GM23338 (cell line): ENCODE measurements around the gene ADCY1. TPM values are rescaled to one million over a fixed set of nuclear protein-coding genes. Genes with fewer than 3 reads are reported as not detected.

Experiments
- ATAC-seq: fragments of 200-7000 bp; cut with Tn5 transposase; 3 replicates; pipeline ENCODE4 v1.9.1; 2020
- DNase-seq: peaks from one replicate; pipeline ENCODE4 v3.0.0-alpha.2; 2015; ENCODE audit warnings: low spot score
- H2AFZ ChIP-seq: fragments of 200-600 bp; sonication (generic); 2 replicates; pipeline ENCODE4 v1.8.0; 2016; ENCODE audit warnings: antibody characterized with exemption, mild to moderate bottlenecking, moderate library complexity
- H3F3A ChIP-seq: fragments of 200-600 bp; sonication (generic); replicated peaks from 2 replicates; pipeline ENCODE4 v1.8.0; 2017; ENCODE audit warnings: antibody characterized with exemption, mixed run types, low read depth
- H3K27ac ChIP-seq: fragments of 200-600 bp; sonication (generic); 2 replicates; pipeline ENCODE4 v1.6.1; 2016; ENCODE audit warnings: low read depth
- H3K27me3 ChIP-seq: fragments of 200-600 bp; sonication (generic); 2 replicates; pipeline ENCODE4 v1.8.0; 2016; ENCODE audit warnings: mild to moderate bottlenecking, mixed run types, moderate library complexity; ENCODE audit not compliant: insufficient read depth
- H3K36me3 ChIP-seq: fragments of 200-600 bp; sonication (generic); 2 replicates; pipeline ENCODE4 v1.8.0; 2016; ENCODE audit warnings: mild to moderate bottlenecking; ENCODE audit not compliant: insufficient read depth
- H3K4me1 ChIP-seq: fragments of 200-600 bp; sonication (generic); 2 replicates; pipeline ENCODE4 v1.8.0; 2016; ENCODE audit warnings: mild to moderate bottlenecking, moderate library complexity; ENCODE audit not compliant: insufficient read depth
- H3K4me2 ChIP-seq: fragments of 200-600 bp; sonication (generic); 2 replicates; pipeline ENCODE4 v1.7.1; 2017; ENCODE audit warnings: mixed run types
- H3K4me3 ChIP-seq: fragments of 200-600 bp; sonication (generic); 2 replicates; pipeline ENCODE4 v1.6.1; 2016; ENCODE audit warnings: mixed run types
- H3K79me2 ChIP-seq: fragments of 200-600 bp; sonication (generic); replicated peaks from 2 replicates; pipeline ENCODE4 v1.8.0; 2017; ENCODE audit warnings: mild to moderate bottlenecking; ENCODE audit not compliant: insufficient read depth
- H3K9me2 ChIP-seq: fragments of 200-600 bp; sonication (generic); 2 replicates; pipeline ENCODE4 v1.8.0; 2017; ENCODE audit not compliant: insufficient read depth
- H4K20me1 ChIP-seq: fragments of 200-600 bp; sonication (generic); replicated peaks from 2 replicates; pipeline ENCODE4 v1.8.0; 2017; ENCODE audit warnings: mild to moderate bottlenecking; ENCODE audit not compliant: insufficient read depth
- H3K27ac Mint-ChIP-seq: 2 replicates; pipeline ENCODE4 v1.8.0; 2020; ENCODE audit warnings: inconsistent platforms, mild to moderate bottlenecking, moderate library complexity, mixed read lengths
- H3K27me3 Mint-ChIP-seq: 3 replicates; pipeline ENCODE4 v1.8.0; 2022; ENCODE audit warnings: low read depth, mild to moderate bottlenecking, moderate library complexity, mixed read lengths, inconsistent platforms; ENCODE audit not compliant: insufficient read depth, poor library complexity
- H3K36me3 Mint-ChIP-seq: 3 replicates; pipeline ENCODE4 v1.8.0; 2021; ENCODE audit warnings: low read depth, mild to moderate bottlenecking, inconsistent platforms, moderate library complexity, mixed read lengths
- H3K4me1 Mint-ChIP-seq: 3 replicates; pipeline ENCODE4 v1.8.0; 2020; ENCODE audit warnings: mild to moderate bottlenecking, inconsistent platforms, mixed read lengths
- H3K4me3 Mint-ChIP-seq: 3 replicates; pipeline ENCODE4 v1.8.0; 2021; ENCODE audit warnings: moderate library complexity, mild to moderate bottlenecking, inconsistent platforms, mixed read lengths
- H3K9me3 Mint-ChIP-seq: 3 replicates; pipeline ENCODE4 v1.8.0; 2020; ENCODE audit warnings: moderate library complexity, mild to moderate bottlenecking, inconsistent platforms, mixed read lengths
- EZH2 ChIP-seq: fragments of 200-600 bp; sonication (generic); IDR thresholded peaks from one replicate; pipeline ENCODE4 v1.8.0; 2017; ENCODE audit warnings: antibody characterized with exemption, mild to moderate bottlenecking, low read depth; ENCODE audit not compliant: unreplicated experiment
- EZH2phosphoT487 ChIP-seq: fragments of 200-600 bp; sonication (generic); IDR thresholded peaks from one replicate; pipeline ENCODE4 v1.8.1; 2018; ENCODE audit warnings: antibody characterized with exemption; ENCODE audit not compliant: unreplicated experiment
- JUNB ChIP-seq: IDR thresholded peaks from one replicate; pipeline ENCODE4 v1.6.1; 2016; ENCODE audit warnings: antibody characterized with exemption; ENCODE audit not compliant: unreplicated experiment
- POLR2AphosphoS5 ChIP-seq: IDR thresholded peaks from 2 replicates; pipeline ENCODE4 v1.6.1; 2016; ENCODE audit warnings: antibody characterized with exemption, low read depth
- REST ChIP-seq: IDR thresholded peaks from one replicate; pipeline ENCODE4 v1.6.1; 2018; ENCODE audit warnings: antibody characterized with exemption; ENCODE audit not compliant: unreplicated experiment
- ZNF114 ChIP-seq: fragments of 250-450 bp; sonication (Bioruptor Pico); IDR thresholded peaks from 2 replicates; pipeline ENCODE4 v1.5.0; 2020; ENCODE audit warnings: mild to moderate bottlenecking, moderate library complexity
- ZNF331 ChIP-seq: fragments of 250-450 bp; sonication (Bioruptor Pico); IDR thresholded peaks from 2 replicates; pipeline ENCODE4 v1.5.0; 2020; ENCODE audit warnings: low read depth, mild to moderate bottlenecking, moderate library complexity
- polyA plus RNA-seq: library from polyadenylated mRNA; unstranded; fragments of >200 nt; fragmentation: Nextera tagmentation; extraction: Ambion mirVana; gene quantifications from 2 replicates; pipeline ENCODE4 v1.2.1, GENCODE V29; 2016
- total RNA-seq: library from RNA; depleted of rRNA; stranded (reverse); fragments of >200 nt; shearing (Covaris generic); gene quantifications from 2 replicates; pipeline ENCODE4 v1.2.3, GENCODE V29; 2014

ADCY1 gene
- total and polyA plus RNA-seq, 2 experiments from 2014 or later: 2.3 to 18.7 TPM

- DNase-seq: no peak
- Histone ChIP-seq H3K4me1 (no peaks in the 10 kb centered on the region), H2AFZ (no peak overlapping the region), H3K4me3 (no peak overlapping the region), H3K79me2 (no peaks in the 10 kb centered on the region), H3K9me2 (no peaks in the 10 kb centered on the region), H4K20me1 (no peaks in the 10 kb centered on the region), H3K27ac (no peak overlapping the region), H3K4me2 (no peak overlapping the region), H3K27me3 (no peaks in the 10 kb centered on the region), H3F3A (no peaks in the 10 kb centered on the region), H3K36me3 (no peaks in the 10 kb centered on the region)
- Mint-ChIP-seq H3K9me3 (peaks cover 1% of the 10 kb centered on the region; the same call in 1 of the 3 replicates), H3K36me3 (peaks cover 16% of the 10 kb centered on the region), H3K27me3 (no peaks in the 10 kb centered on the region), H3K4me3 (no peak overlapping the region), H3K27ac (no peak overlapping the region), H3K4me1 (no peaks in the 10 kb centered on the region)
- ATAC-seq: no peak
- TF ChIP-seq EZH2 (no peak), POLR2AphosphoS5 (no peak)
These were observed 74.5 kb downstream of the ADCY1 start for GRCh38 chr7:45648671-45648995.

DNA sequence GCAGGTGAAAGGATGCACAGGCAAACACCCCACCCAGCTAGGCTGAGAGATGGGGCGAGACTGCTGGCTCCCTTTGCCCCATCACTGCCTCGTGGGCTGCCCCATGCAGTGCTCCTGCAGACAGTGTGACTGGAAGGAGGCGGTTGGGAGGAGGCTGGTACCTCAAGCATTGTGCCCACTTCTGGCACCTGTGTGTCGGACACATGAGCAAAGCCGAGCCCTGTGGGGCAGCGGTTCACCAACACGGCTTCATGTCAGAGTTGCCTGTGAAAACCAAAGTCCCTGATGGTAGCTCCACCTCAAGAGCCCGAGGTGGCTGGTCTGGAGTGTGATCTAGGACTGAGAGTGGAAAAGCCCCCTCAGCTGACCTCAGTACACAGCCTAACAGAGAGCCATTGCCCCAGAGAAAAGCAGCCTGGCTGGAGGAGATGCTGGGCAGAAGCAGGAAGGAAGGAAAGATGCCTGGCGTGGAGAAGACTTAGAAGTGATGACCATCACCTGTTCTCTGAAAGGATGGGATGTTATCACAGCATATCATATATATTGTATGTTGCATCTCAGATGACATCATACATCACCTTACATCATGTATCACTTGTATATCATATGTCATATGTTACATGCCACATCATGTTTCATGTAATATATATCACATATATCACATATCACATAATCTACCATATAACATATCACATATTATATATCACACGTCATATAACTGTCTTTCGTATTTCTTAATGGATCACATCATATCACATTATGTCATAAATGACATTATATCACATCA is 75.6 kb downstream of the ADCY1 start:
- no peak overlapping the region for H3K27ac ChIP-seq
- H3K36me3 ChIP-seq: no peaks in the 10 kb centered on the region
- H3K4me1 ChIP-seq: no peaks in the 10 kb centered on the region
- ATAC-seq (no peak), DNase-seq (no peak)
- no peak for TF ChIP-seq EZH2
- TF ChIP-seq POLR2AphosphoS5: no peak
- no peak for TF ChIP-seq EZH2phosphoT487
- TF ChIP-seq ZNF331: no peak
- TF ChIP-seq REST: no peak
- no peak for TF ChIP-seq ZNF114 (CRISPR knock-in tag)
- no peak for TF ChIP-seq JUNB
- Mint-ChIP-seq H3K27ac (no peak overlapping the region), H3K9me3 (no peaks in the 10 kb centered on the region), H3K36me3 (peaks cover 16% of the 10 kb centered on the region), H3K27me3 (no peaks in the 10 kb centered on the region), H3K4me1 (no peaks in the 10 kb centered on the region), H3K4me3 (no peak overlapping the region)
- H3K27me3 ChIP-seq: no peaks in the 10 kb centered on the region
- no peak overlapping the region for H3K4me3 ChIP-seq
- H3F3A ChIP-seq: no peaks in the 10 kb centered on the region
- H3K4me2 ChIP-seq: no peak overlapping the region
- no peaks in the 10 kb centered on the region for H3K9me2 ChIP-seq
- no peaks in the 10 kb centered on the region for H4K20me1 ChIP-seq
- H3K79me2 ChIP-seq: no peaks in the 10 kb centered on the region
- no peak overlapping the region for H2AFZ ChIP-seq
